HG02973 (cell line): ENCODE results near the gene SLC24A3.

Experiments
- ATAC-seq: cut with Tn5 transposase; IDR thresholded peaks from one replicate; pipeline ENCODE4 v1.9.1; 2021; ENCODE audit warnings: moderate library complexity; ENCODE audit not compliant: unreplicated experiment

Gene SLC24A3

GRCh38 chr20:19212469-19212815 lies at the start of gene SLC24A3:
Gene SLC24A3 (plus strand): TSS chr20:19212642.
- ATAC-seq, result no peak

- no peak for ATAC-seq
Observed at GRCh38 chr20:19170148-19170547, 42.3 kb upstream of the SLC24A3 start.

GRCh38 chr20:19172637-19173036 lies 39.8 kb upstream of the SLC24A3 start:
- no peak for ATAC-seq

GRCh38 chr20:19176470-19177052 lies 35.9 kb upstream of the SLC24A3 start:
- ATAC-seq, result no peak

- ATAC-seq, result no peak
Observed at GRCh38 chr20:19181552-19181951, 30.9 kb upstream of the SLC24A3 start.

GRCh38 chr20:19185083-19185482 lies 27.4 kb upstream of the SLC24A3 start:
- no peak for ATAC-seq

GRCh38 chr20:19193349-19193748 lies 19.1 kb upstream of the SLC24A3 start:
- no peak for ATAC-seq

- no peak for ATAC-seq
Observed at GRCh38 chr20:19205981-19206396, 6.5 kb upstream of the SLC24A3 start.

- ATAC-seq, result no peak
Observed at GRCh38 chr20:19207541-19207940, 4.9 kb upstream of the SLC24A3 start.

- no peak for ATAC-seq
Observed at GRCh38 chr20:19210391-19211155, 1.9 kb upstream of the SLC24A3 start.

GRCh38 chr20:19211252-19211651 lies 1.2 kb upstream of the SLC24A3 start:
- ATAC-seq, result no peak

- ATAC-seq, result no peak
Observed at GRCh38 chr20:19211661-19212468, 577 bp upstream of the SLC24A3 start.

GRCh38 chr20:19212821-19213502 lies 520 bp downstream of the SLC24A3 start:
- ATAC-seq, result no peak

GRCh38 chr20:19213946-19214490 lies 1.6 kb downstream of the SLC24A3 start:
- ATAC-seq, result no peak

GRCh38 chr20:19218411-19218810 lies 6.0 kb downstream of the SLC24A3 start:
- ATAC-seq, result no peak

- ATAC-seq, result no peak
Observed at GRCh38 chr20:19222520-19223040, 10.1 kb downstream of the SLC24A3 start.

- no peak for ATAC-seq
Observed at GRCh38 chr20:19223640-19224039, 11.2 kb downstream of the SLC24A3 start.

- no peak for ATAC-seq
Observed at GRCh38 chr20:19231359-19232035, 19.1 kb downstream of the SLC24A3 start.

GRCh38 chr20:19232997-19233794 lies 20.8 kb downstream of the SLC24A3 start:
- no peak for ATAC-seq
